GM12878 (cell line): Measurements from ENCODE around the gene KCNMB3.

Experiments used
- ESRRA ChIP-seq: IDR thresholded peaks from 2 replicates; pipeline ENCODE4 v1.6.1; 2012; ENCODE audit warnings: mild to moderate bottlenecking, low read length, improper control_type of control experiment
- NFIC ChIP-seq: IDR thresholded peaks from 2 replicates; pipeline ENCODE4 v1.6.1; 2012; ENCODE audit warnings: low read depth, mild to moderate bottlenecking, inconsistent platforms, low read length, moderate library complexity
- NR2C2 ChIP-seq: IDR thresholded peaks from 2 replicates; pipeline ENCODE4 v1.6.1; 2011; ENCODE audit warnings: borderline replicate concordance, low read depth; ENCODE audit not compliant: control insufficient read depth, insufficient read length

GRCh38 chr3:179272385-179272784, 21.5 kb upstream of the KCNMB3 start:
- TF ChIP-seq NFIC (no peak), ESRRA (no peak), NR2C2 (no peak)
